HG03196 (cell line): ENCODE measurements around the gene SH3BP4.

ENCODE experiments used
- ATAC-seq: cut with Tn5 transposase; IDR thresholded peaks from one replicate; pipeline ENCODE4 v1.9.1; 2021; ENCODE audit not compliant: unreplicated experiment

The SH3BP4 gene

GRCh38 chr2:234945339-234945873, 6.4 kb upstream of the SH3BP4 start:
- no peak for ATAC-seq

GRCh38 chr2:234947556-234947955, 4.3 kb upstream of the SH3BP4 start:
- ATAC-seq: no peak

GRCh38 chr2:234949762-234950434, 1.9 kb upstream of the SH3BP4 start:
- ATAC-seq: no peak

- ATAC-seq: no peak
These were observed 1.4 kb upstream of the SH3BP4 start for GRCh38 chr2:234950435-234950729.

GRCh38 chr2:234950730-234951663, 820 bp upstream of the SH3BP4 start:
- no peak for ATAC-seq

GRCh38 chr2:234952270-234953115, 676 bp downstream of the SH3BP4 start:
- ATAC-seq: no peak

GRCh38 chr2:234953116-234954031, 1.6 kb downstream of the SH3BP4 start:
- no peak for ATAC-seq

- no peak for ATAC-seq
These were observed 2.8 kb downstream of the SH3BP4 start for GRCh38 chr2:234954551-234954992.

- no peak for ATAC-seq
These were observed 3.3 kb downstream of the SH3BP4 start for GRCh38 chr2:234955091-234955591.

- no peak for ATAC-seq
These were observed 4.2 kb downstream of the SH3BP4 start for GRCh38 chr2:234955971-234956509.

- ATAC-seq: no peak
These were observed 6.0 kb downstream of the SH3BP4 start for GRCh38 chr2:234957834-234958135.

GRCh38 chr2:234958311-234958710, 6.5 kb downstream of the SH3BP4 start:
- ATAC-seq: no peak

GRCh38 chr2:234958746-234959395, 7.1 kb downstream of the SH3BP4 start:
- ATAC-seq: no peak

GRCh38 chr2:234960175-234961088, 8.6 kb downstream of the SH3BP4 start:
- ATAC-seq: no peak

GRCh38 chr2:234961784-234962183, 10.0 kb downstream of the SH3BP4 start:
- no peak for ATAC-seq

- no peak for ATAC-seq
These were observed 12.2 kb downstream of the SH3BP4 start for GRCh38 chr2:234963773-234964615.
